Measurements from ENCODE around the gene ZFP1. TPM values are rescaled to one million over a fixed set of nuclear protein-coding genes. Genes with fewer than 3 reads are reported as not detected.
A peak's percentile ranks its signal among the peaks of the same experiment; 100 is the strongest.

Gene ZFP1
- total and polyA plus RNA-seq, 9 of the 15 experiments (the other 6 are each of a cell fraction or from before 2014, with no cell fraction given): 2.6 to 14.7 (median 11.6) TPM

GRCh38 chr16:75110637-75111513, 37.4 kb upstream of the ZFP1 start (continued):
- TF ChIP-seq JUN (IDR thresholded peaks at IDR 0.05; ENCODE audit: borderline replicate concordance, low read depth, low read length): peak; percentile 9; the same call in 1 of the 2 replicates
- TF ChIP-seq JUN (CRISPR knock-in tag; IDR thresholded peaks at IDR 0.05; ENCODE audit: borderline replicate concordance): no peak
- TF ChIP-seq ATF3 (IDR thresholded peaks at IDR 0.05): peak; percentile 12; the same call in 1 of the 2 replicates
- TF ChIP-seq ATF3 (CRISPR knock-in tag; conservative IDR thresholded peaks at IDR 0.05): no peak
- TF ChIP-seq DPF2 (IDR thresholded peaks at IDR 0.05): peak; percentile 53; the same call in 1 of the 2 replicates
- TF ChIP-seq EP400 (IDR thresholded peaks at IDR 0.05): peak; percentile 83
- peak; percentile 33 for TF ChIP-seq NFIC (IDR thresholded peaks at IDR 0.05)
- no peak for TF ChIP-seq FOXM1 (IDR thresholded peaks at IDR 0.05; ENCODE audit: low read depth)
- no peak for TF ChIP-seq FOXM1 (CRISPR knock-in tag; IDR thresholded peaks at IDR 0.05; ENCODE audit: low read depth)
- peak; percentile 86; the same call in 1 of the 2 replicates for TF ChIP-seq MXI1 (IDR thresholded peaks at IDR 0.05; ENCODE audit: low read depth, low read length)
- TF ChIP-seq FOXK2 (conservative IDR thresholded peaks at IDR 0.05 in 1 of 2, IDR thresholded peaks at IDR 0.05 in 1 of 2; ENCODE audit: low read depth in 2 of 2): peak in 1 of 2 experiments; percentile 75; a peak in 2 of 4 replicates
- TF ChIP-seq E2F6 (IDR thresholded peaks at IDR 0.05; ENCODE audit: borderline replicate concordance in 1 of 2, extremely low read depth in 1 of 2, insufficient read depth in 1 of 2, insufficient read length in 1 of 2, low read depth in 1 of 2, low read length in 1 of 2, poor library complexity in 1 of 2, severe bottlenecking in 1 of 2): peak; percentile 17 to 55
- 0 out of 2 replicates have a peak, but pooled peaks have one; percentile 27 for TF ChIP-seq PHF21A (IDR thresholded peaks at IDR 0.05; ENCODE audit: borderline replicate concordance, low read depth)
- peak; percentile 24; the same call in 1 of the 2 replicates for TF ChIP-seq SIN3B (IDR thresholded peaks at IDR 0.05; ENCODE audit: low read depth)
- peak; percentile 34; the same call in 1 of the 2 replicates for TF ChIP-seq RB1 (IDR thresholded peaks at IDR 0.05; ENCODE audit: low read depth)
- peak in 1 of 2 experiments; percentile 64; a peak in 1 of 4 replicates for TF ChIP-seq ZMIZ1 (IDR thresholded peaks at IDR 0.05; ENCODE audit: low read depth in 2 of 2, low read length in 2 of 2)
- no peak for TF ChIP-seq ZNF197 (CRISPR knock-in tag; IDR thresholded peaks at IDR 0.05; ENCODE audit: low read depth)
- peak; percentile 35; the same call in 1 of the 2 replicates for TF ChIP-seq LEF1 (IDR thresholded peaks at IDR 0.05)
- no peak for TF ChIP-seq ZNF282 (CRISPR knock-in tag; IDR thresholded peaks at IDR 0.05)
- TF ChIP-seq ZFX (CRISPR knock-in tag; IDR thresholded peaks at IDR 0.05): peak; percentile 74
- peak; percentile 28 for TF ChIP-seq POLR2B (IDR thresholded peaks at IDR 0.05; ENCODE audit: low read depth, partially characterized antibody)
- TF ChIP-seq POLR2A (conservative IDR thresholded peaks at IDR 0.05): peak; percentile 25; the same call in 1 of the 2 replicates
- TF ChIP-seq ZNF699 (CRISPR knock-in tag; IDR thresholded peaks at IDR 0.05; ENCODE audit: insufficient replicate concordance): no peak

Data from K562 (cell line).